Mesenteric fat pad (tissue), 1 donor: ENCODE measurements around the gene PINLYP. TPM values are rescaled to one million over a fixed set of nuclear protein-coding genes. Genes with fewer than 3 reads are reported as not detected.
A peak's percentile ranks its signal among the peaks of the same experiment; 100 is the strongest.
"Not testable (repeated sequence)": the region's sequence is repeated elsewhere in the genome, so short reads cannot be mapped to it uniquely, and the experiment has no call there.

Experiments
- DNase-seq: peaks from one replicate; pipeline ENCODE4 v3.0.0-alpha.2; 2020; ENCODE audit warnings: low spot score
- total RNA-seq: library from RNA; stranded (reverse); fragmentation: NEBNext Ultra II Directional; extraction: Animal tissue kit (Norgen Biotek cat#: 25700); gene quantifications from one replicate; pipeline ENCODE4 v1.2.1, GENCODE V29; 2021
- donor health status: DM: yes; HTN: yes; CAD: no.

PINLYP gene
- total RNA-seq, 1 donor from 2014 or later: 2.2 TPM

- DNase-seq: not testable (repeated sequence)
These were observed 24.7 kb downstream of the PINLYP start for GRCh38 chr19:43600326-43600725.

GRCh38 chr19:43605875-43606568 is 30.4 kb downstream of the PINLYP start:
- no peak for DNase-seq

GRCh38 chr19:43606569-43607229 is 31.1 kb downstream of the PINLYP start:
- no peak for DNase-seq

GRCh38 chr19:43607238-43608205 is 31.9 kb downstream of the PINLYP start:
- DNase-seq: no peak

- DNase-seq: no peak
These were observed 34.3 kb downstream of the PINLYP start for GRCh38 chr19:43609872-43610271.

- no peak for DNase-seq
These were observed 34.9 kb downstream of the PINLYP start for GRCh38 chr19:43610493-43610892.

GRCh38 chr19:43611788-43612187 is 36.2 kb downstream of the PINLYP start, which contains the start of gene SRRM5:
SRRM5 (plus strand) TSS chr19:43612088; CDS start chr19:43612122, 34 bp downstream.
- DNase-seq: no peak

GRCh38 chr19:43612374-43612773 is 36.8 kb downstream of the PINLYP start:
- DNase-seq: no peak

GRCh38 chr19:43616306-43616705 is 40.7 kb downstream of the PINLYP start:
- no peak for DNase-seq

GRCh38 chr19:43616954-43617353 is 41.4 kb downstream of the PINLYP start:
- no peak for DNase-seq

GRCh38 chr19:43618921-43619261 is 43.3 kb downstream of the PINLYP start:
- DNase-seq: no peak

- peak; percentile 95 for DNase-seq
These were observed 43.9 kb downstream of the PINLYP start, which contains the start of gene ZNF428 for GRCh38 chr19:43619262-43620060. ZNF428 (minus strand) TSS chr19:43619629; CDS start chr19:43614304, 5,325 bp downstream.

- no peak for DNase-seq
These were observed 44.7 kb downstream of the PINLYP start for GRCh38 chr19:43620061-43621001.

GRCh38 chr19:43622070-43622469 is 46.5 kb downstream of the PINLYP start:
- DNase-seq: no peak

- no peak for DNase-seq
These were observed 47.4 kb downstream of the PINLYP start for GRCh38 chr19:43622956-43623355.

- DNase-seq: no peak
These were observed 48.5 kb downstream of the PINLYP start for GRCh38 chr19:43623889-43624670.

- no peak for DNase-seq
These were observed 49.3 kb downstream of the PINLYP start for GRCh38 chr19:43624933-43625332.

- DNase-seq: no peak
These were observed 50.4 kb downstream of the PINLYP start for GRCh38 chr19:43625918-43626579.
